SK-N-MC (cell line): Measurements from ENCODE around the gene ERCC6L.

ENCODE experiments used
- EZH2 ChIP-seq: fragments of 200-600 bp; sonication (generic); IDR thresholded peaks from one replicate; pipeline ENCODE4 v1.6.1; 2017; ENCODE audit warnings: antibody characterized with exemption
- POLR2AphosphoS5 ChIP-seq: IDR thresholded peaks from 2 replicates; pipeline ENCODE4 v1.6.1; 2012; ENCODE audit warnings: mild to moderate bottlenecking, low read depth, low read length, borderline replicate concordance

GRCh38 chrX:72208126-72208800 is 30.6 kb downstream of the ERCC6L start:
- TF ChIP-seq POLR2AphosphoS5 (no peak), EZH2 (no peak)
